NCI-H2107 (cell line): ENCODE measurements around the gene SPESP1.

Experiments
- DNase-seq: peaks from one replicate; lab custom pipeline; 2025; lab: John Stamatoyannopoulos, UW

SPESP1 gene

DNA sequence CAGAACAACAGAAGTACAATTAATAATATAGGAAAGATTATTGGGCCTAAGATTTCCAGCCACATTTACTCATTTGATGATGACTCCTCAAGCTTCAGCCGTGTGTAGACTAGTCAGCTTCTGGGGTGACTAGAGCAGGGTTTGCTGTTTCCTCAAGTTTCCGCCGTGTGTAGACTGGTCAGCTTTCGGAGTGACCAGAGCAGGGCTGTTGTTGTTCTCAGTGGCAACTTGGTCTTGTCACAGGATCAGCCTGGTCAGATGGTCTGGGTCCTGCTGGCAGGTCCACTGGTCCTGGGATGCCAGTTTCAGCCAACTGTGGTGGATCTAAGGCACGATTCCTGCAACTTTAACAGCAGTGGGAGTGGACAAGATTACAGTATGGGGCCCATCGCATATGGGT lies 62.4 kb downstream of the SPESP1 start:
- DNase-seq: no peak

- DNase-seq: no peak
These were observed 63.0 kb downstream of the SPESP1 start for GRCh38 chr15:68993276-68993675.

DNA sequence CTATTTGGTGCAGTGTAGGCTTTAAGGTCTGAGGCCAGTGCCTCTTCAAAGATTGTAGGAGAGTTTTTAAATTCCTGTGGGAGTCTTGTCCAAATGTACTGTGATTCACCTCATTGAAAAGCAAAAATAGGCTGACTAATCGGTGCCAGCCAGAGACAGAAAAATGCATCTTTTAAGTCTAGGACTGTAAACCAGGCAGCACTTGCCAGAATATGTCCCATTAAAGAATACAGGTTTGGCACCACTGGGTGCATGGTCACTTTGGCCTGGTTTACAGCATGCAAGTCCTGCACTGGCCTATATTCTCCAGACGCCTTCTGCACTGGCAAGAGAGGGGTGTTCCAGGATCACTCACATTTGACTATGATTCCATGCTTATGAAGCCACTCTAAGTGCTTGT lies 63.8 kb downstream of the SPESP1 start:
- no peak for DNase-seq

DNA sequence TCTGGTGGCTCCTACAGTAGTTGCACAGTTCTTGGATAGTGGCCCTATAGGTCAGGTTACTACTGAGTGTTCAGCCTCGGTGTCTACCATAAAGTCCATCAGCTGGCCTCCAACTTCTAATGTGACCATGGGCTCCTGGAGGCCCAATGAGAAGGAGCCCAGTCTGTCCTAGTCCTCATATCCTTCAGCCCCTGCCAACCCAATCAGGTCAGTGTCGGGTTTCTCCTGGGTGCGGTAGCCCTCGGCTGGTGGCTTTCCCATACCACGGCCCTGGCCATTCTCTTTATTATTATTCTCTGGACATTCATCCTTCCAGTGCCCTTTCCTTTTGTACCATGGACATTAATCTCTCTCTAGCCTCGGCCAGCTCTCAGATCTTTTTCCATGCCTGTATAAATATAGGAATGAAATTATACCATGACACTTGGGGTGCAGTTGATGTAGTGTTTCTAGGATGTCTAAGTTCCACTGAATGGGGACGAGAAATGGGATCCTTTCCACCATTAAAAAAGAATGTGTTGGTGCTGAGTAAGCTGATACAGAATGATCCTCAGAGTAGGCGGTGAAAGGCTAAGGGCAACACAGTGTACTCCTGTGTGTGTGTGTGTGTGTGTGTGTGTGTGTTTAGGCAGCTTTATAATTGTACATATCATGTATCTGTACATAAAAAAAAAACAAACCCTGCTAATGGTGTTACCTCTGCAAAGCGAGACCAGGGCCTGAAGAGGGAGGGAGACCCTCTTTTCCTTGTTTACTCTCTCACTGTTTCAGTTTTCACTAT lies 64.8 kb downstream of the SPESP1 start:
- DNase-seq: no peak
